Stimulated activated CD4-positive, alpha-beta T cell treated with anti-CD3 and anti-CD28 coated beads, TNF-alpha, amount 100 ng/mL, for 24 hours (primary cell): Measurements from ENCODE around the gene MGAT3.
"Not testable (repeated sequence)": the region's sequence is repeated elsewhere in the genome, so short reads cannot be mapped to it uniquely, and the experiment has no call there.

Experiments
- DNase-seq, 3 experiments: peaks; one replicate each; pipeline ENCODE4 v3.0.0-alpha.2; 2020; ENCODE audit warnings: low read depth in 3 of 3

The MGAT3 gene

GRCh38 chr22:39490135-39490798, 33.5 kb downstream of the MGAT3 start:
- peak; percentile 61 to 82 (median 71) for DNase-seq

GRCh38 chr22:39490966-39491680, 34.3 kb downstream of the MGAT3 start:
- DNase-seq, result no peak

GRCh38 chr22:39491696-39492095, 34.9 kb downstream of the MGAT3 start:
- no peak for DNase-seq

- no peak for DNase-seq
These were observed 35.4 kb downstream of the MGAT3 start for GRCh38 chr22:39492186-39492585.

GRCh38 chr22:39493759-39494158, 36.9 kb downstream of the MGAT3 start:
- DNase-seq, result no peak

GRCh38 chr22:39494471-39495120, 37.8 kb downstream of the MGAT3 start:
- DNase-seq, result no peak

- peak; percentile 29 to 61 (median 39) for DNase-seq
These were observed 39.5 kb downstream of the MGAT3 start for GRCh38 chr22:39496131-39496838.

GRCh38 chr22:39497429-39497828, 40.6 kb downstream of the MGAT3 start:
- no peak for DNase-seq

- DNase-seq, result no peak
These were observed 41.6 kb downstream of the MGAT3 start for GRCh38 chr22:39498368-39498767.

GRCh38 chr22:39498802-39499201, 42.0 kb downstream of the MGAT3 start:
- no peak for DNase-seq

- no peak for DNase-seq
These were observed 43.3 kb downstream of the MGAT3 start for GRCh38 chr22:39500101-39500500.

- no peak for DNase-seq
These were observed 44.9 kb downstream of the MGAT3 start for GRCh38 chr22:39501644-39502108.

- DNase-seq, result peak; percentile 88 to 94 (median 88)
These were observed 45.4 kb downstream of the MGAT3 start, which contains the start of gene MIEF1 for GRCh38 chr22:39502109-39502788. TSS of gene MIEF1 (plus strand) at chr22:39502290. CDS start at chr22:39511295, 9,005 bp downstream.

- DNase-seq, result no peak
These were observed 46.1 kb downstream of the MGAT3 start for GRCh38 chr22:39502789-39503409.

GRCh38 chr22:39503630-39504029, 46.8 kb downstream of the MGAT3 start:
- no peak for DNase-seq

- DNase-seq, result no peak
These were observed 47.3 kb downstream of the MGAT3 start for GRCh38 chr22:39504071-39504470.

- DNase-seq, result not testable (repeated sequence)
These were observed 50.2 kb downstream of the MGAT3 start for GRCh38 chr22:39507021-39507420.

GRCh38 chr22:39508393-39508792, 51.6 kb downstream of the MGAT3 start:
- DNase-seq, result no peak

GRCh38 chr22:39510529-39511149, 53.8 kb downstream of the MGAT3 start:
- DNase-seq, result no peak

- no peak for DNase-seq
These were observed 54.4 kb downstream of the MGAT3 start for GRCh38 chr22:39511226-39511625.
